ENCODE results near the gene APOBEC3B.
A peak's percentile ranks its signal among the peaks of the same experiment; 100 is the strongest.
"Not testable (repeated sequence)": the region's sequence is repeated elsewhere in the genome, so short reads cannot be mapped to it uniquely, and the experiment has no call there.

Gene APOBEC3B

GRCh38 chr22:38968801-38969200 is 13.3 kb upstream of the APOBEC3B start:
- DNase-seq, result no peak

GRCh38 chr22:38970551-38970950 is 11.6 kb upstream of the APOBEC3B start:
- DNase-seq, result no peak

- DNase-seq, result no peak
Measured at GRCh38 chr22:38971202-38971601, 10.9 kb upstream of the APOBEC3B start.

- no peak for DNase-seq
Measured at GRCh38 chr22:38971791-38972190, 10.4 kb upstream of the APOBEC3B start.

- DNase-seq, result no peak
Measured at GRCh38 chr22:38972558-38972957, 9.6 kb upstream of the APOBEC3B start.

GRCh38 chr22:38973289-38974169 is 8.6 kb upstream of the APOBEC3B start:
- peak; percentile 51 to 58 for DNase-seq

- no peak for DNase-seq
Measured at GRCh38 chr22:38974170-38974825, 7.8 kb upstream of the APOBEC3B start.

GRCh38 chr22:38974826-38975175 is 7.3 kb upstream of the APOBEC3B start:
- no peak for DNase-seq

- DNase-seq, result not testable (repeated sequence)
Measured at GRCh38 chr22:38977289-38977688, 4.9 kb upstream of the APOBEC3B start.

- DNase-seq, result not testable (repeated sequence)
Measured at GRCh38 chr22:38980587-38980986, 1.6 kb upstream of the APOBEC3B start.

- no peak for DNase-seq
Measured at GRCh38 chr22:38981005-38981991, 849 bp upstream of the APOBEC3B start.

GRCh38 chr22:38984224-38984623 is 2.1 kb downstream of the APOBEC3B start:
- no peak for DNase-seq

- DNase-seq, result peak; percentile 68 to 91
Measured at GRCh38 chr22:38984784-38985757, 2.9 kb downstream of the APOBEC3B start.

- no peak for DNase-seq
Measured at GRCh38 chr22:38986629-38987028, 4.5 kb downstream of the APOBEC3B start.

GRCh38 chr22:38987171-38987895 is 5.2 kb downstream of the APOBEC3B start:
- DNase-seq, result peak in 1 of 2 experiments; percentile 57

- no peak for DNase-seq
Measured at GRCh38 chr22:38989466-38989865, 7.3 kb downstream of the APOBEC3B start.

GRCh38 chr22:38992871-38993371 is 10.8 kb downstream of the APOBEC3B start:
- DNase-seq, result not testable (repeated sequence)

GRCh38 chr22:38996105-38996504 is 14.0 kb downstream of the APOBEC3B start:
- DNase-seq, result no peak

GRCh38 chr22:38997518-38997917 is 15.4 kb downstream of the APOBEC3B start:
- DNase-seq, result no peak

- peak; percentile 59 to 65 for DNase-seq
Measured at GRCh38 chr22:39003165-39003638, 21.1 kb downstream of the APOBEC3B start.

- DNase-seq, result no peak
Measured at GRCh38 chr22:39007177-39007576, 25.0 kb downstream of the APOBEC3B start.
